MCF 10A (cell line): ENCODE measurements around the gene PTPN3. TPM values are rescaled to one million over a fixed set of nuclear protein-coding genes. Genes with fewer than 3 reads are reported as not detected.

Experiments used
- BruUV-seq: library from RNA; stranded (reverse); fragments of 400-500 nt; replicated peaks from 2 replicates; lab custom pipeline; 2021; lab: Mats Ljungman, UMichigan
- CTCF ChIA-PET: fragments of 300-600 bp; sonication (Branson Sonifier 250); formaldehyde crosslinking; extraction: SDS; loops from one replicate; lab custom pipeline; 2021; ENCODE audit warnings: antibody characterized with exemption, inconsistent platforms; lab: Yijun Ruan, JAX
- POLR2A ChIA-PET: fragments of 300-600, 350-650 bp; sonication (Branson Sonifier 250); formaldehyde crosslinking; extraction: SDS; loops from one replicate; lab custom pipeline; 2020; ENCODE audit warnings: antibody characterized with exemption, inconsistent platforms; lab: Yijun Ruan, JAX
- DNase-seq: peaks from one replicate; pipeline ENCODE4 v3.0.0-alpha.2; 2018; ENCODE audit not compliant: unreplicated experiment
- H3K27ac Mint-ChIP-seq: one replicate; pipeline ENCODE4 v1.8.0; 2022; ENCODE audit warnings: mild to moderate bottlenecking, low read depth, mixed read lengths; ENCODE audit not compliant: unreplicated experiment
- H3K27me3 Mint-ChIP-seq: one replicate; pipeline ENCODE4 v1.8.0; 2022; ENCODE audit warnings: mixed read lengths; ENCODE audit not compliant: insufficient read depth, unreplicated experiment
- H3K36me3 Mint-ChIP-seq: one replicate; pipeline ENCODE4 v1.8.0; 2022; ENCODE audit warnings: mild to moderate bottlenecking, moderate library complexity, mixed read lengths; ENCODE audit not compliant: insufficient read depth, unreplicated experiment
- H3K4me1 Mint-ChIP-seq: one replicate; pipeline ENCODE4 v1.8.0; 2022; ENCODE audit warnings: mixed read lengths; ENCODE audit not compliant: insufficient read depth, unreplicated experiment
- H3K4me3 Mint-ChIP-seq: one replicate; pipeline ENCODE4 v1.8.0; 2022; ENCODE audit warnings: mild to moderate bottlenecking, moderate library complexity, mixed read lengths; ENCODE audit not compliant: unreplicated experiment
- H3K9me3 Mint-ChIP-seq: one replicate; pipeline ENCODE4 v1.8.0; 2022; ENCODE audit warnings: mixed read lengths; ENCODE audit not compliant: unreplicated experiment
- intact Hi-C: fragments of 100-400 bp; cut with micrococcal nuclease; formaldehyde crosslinking; loops from 2 replicates; pipeline ENCODE4 v1.14.1; 2022
- total RNA-seq: library from RNA; stranded (reverse); gene quantifications from 2 replicates; pipeline ENCODE4 v1.2.3, GENCODE V29; 2022
- TF ChIP-seq, protein P1 (sequence below): fragments of 200-600 bp; IDR thresholded peaks from one replicate; pipeline ENCODE4 v1.8.0; 2022; ENCODE audit warnings: antibody characterized with exemption, mild to moderate bottlenecking; ENCODE audit not compliant: unreplicated experiment

The PTPN3 gene
- total RNA-seq, 1 experiment from 2014 or later = 6.9 TPM

DNA sequence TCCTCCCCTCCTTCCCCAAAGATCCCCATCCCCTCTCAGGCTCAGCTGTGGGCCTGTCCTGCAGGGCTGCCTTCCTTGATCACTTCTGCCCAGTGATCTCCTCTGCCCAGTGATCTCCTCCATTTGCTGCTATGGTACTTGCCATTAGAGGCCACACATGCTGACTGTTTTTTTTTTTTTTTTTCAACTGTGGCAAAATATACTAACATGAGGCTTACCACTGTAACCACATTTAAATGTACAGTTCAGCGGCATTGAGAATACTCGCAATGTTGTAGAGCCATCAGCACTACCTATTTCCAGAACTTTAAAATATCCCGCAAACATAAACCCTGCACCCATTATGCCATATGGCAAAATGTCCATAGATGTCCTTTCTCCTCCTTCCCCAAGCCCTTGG lies 115.5 kb downstream of the PTPN3 start:
- no peaks in the 10 kb centered on the region for H3K27me3 Mint-ChIP-seq
- TF ChIP-seq, protein P1, sequence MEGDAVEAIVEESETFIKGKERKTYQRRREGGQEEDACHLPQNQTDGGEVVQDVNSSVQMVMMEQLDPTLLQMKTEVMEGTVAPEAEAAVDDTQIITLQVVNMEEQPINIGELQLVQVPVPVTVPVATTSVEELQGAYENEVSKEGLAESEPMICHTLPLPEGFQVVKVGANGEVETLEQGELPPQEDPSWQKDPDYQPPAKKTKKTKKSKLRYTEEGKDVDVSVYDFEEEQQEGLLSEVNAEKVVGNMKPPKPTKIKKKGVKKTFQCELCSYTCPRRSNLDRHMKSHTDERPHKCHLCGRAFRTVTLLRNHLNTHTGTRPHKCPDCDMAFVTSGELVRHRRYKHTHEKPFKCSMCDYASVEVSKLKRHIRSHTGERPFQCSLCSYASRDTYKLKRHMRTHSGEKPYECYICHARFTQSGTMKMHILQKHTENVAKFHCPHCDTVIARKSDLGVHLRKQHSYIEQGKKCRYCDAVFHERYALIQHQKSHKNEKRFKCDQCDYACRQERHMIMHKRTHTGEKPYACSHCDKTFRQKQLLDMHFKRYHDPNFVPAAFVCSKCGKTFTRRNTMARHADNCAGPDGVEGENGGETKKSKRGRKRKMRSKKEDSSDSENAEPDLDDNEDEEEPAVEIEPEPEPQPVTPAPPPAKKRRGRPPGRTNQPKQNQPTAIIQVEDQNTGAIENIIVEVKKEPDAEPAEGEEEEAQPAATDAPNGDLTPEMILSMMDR = no peak
- ChIA-PET CTCF (no interaction called here), POLR2A (no interaction called here)
- H3K4me1 Mint-ChIP-seq = no peaks in the 10 kb centered on the region
- no peak for DNase-seq
- no TSS peak for BruUV-seq
- H3K27ac Mint-ChIP-seq = no peak overlapping the region
- intact Hi-C loops = no loop called here
- H3K4me3 Mint-ChIP-seq = no peak overlapping the region
- peaks cover 46% of the 10 kb centered on the region for H3K36me3 Mint-ChIP-seq
- no peaks in the 10 kb centered on the region for H3K9me3 Mint-ChIP-seq

DNA sequence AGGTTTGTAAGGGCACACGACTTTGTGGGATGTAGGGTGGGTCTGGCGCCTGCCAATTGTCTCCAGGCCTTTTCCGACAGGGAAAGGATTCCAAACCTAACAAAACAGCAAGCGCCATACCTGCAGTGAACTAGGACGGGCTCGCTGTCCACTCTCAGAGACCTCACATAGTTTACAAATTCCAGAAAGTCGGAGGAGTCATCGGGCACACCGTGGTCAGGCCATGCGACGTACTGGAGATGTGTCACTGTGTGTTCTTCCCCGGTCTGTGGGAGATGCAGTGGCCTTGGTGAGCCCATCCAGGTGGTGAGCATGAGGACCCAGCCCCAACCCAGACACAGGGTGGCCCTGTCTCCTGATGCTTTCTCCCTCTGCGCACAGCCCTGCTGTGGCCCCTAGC lies 115.9 kb downstream of the PTPN3 start:
- no peak overlapping the region for H3K4me3 Mint-ChIP-seq
- no peaks in the 10 kb centered on the region for H3K27me3 Mint-ChIP-seq
- CTCF ChIA-PET = no interaction called here
- no TSS peak for BruUV-seq
- TF ChIP-seq, protein P1 = no peak
- H3K4me1 Mint-ChIP-seq = no peaks in the 10 kb centered on the region
- no peaks in the 10 kb centered on the region for H3K9me3 Mint-ChIP-seq
- H3K27ac Mint-ChIP-seq = no peak overlapping the region
- no peak for DNase-seq
- peaks cover 42% of the 10 kb centered on the region for H3K36me3 Mint-ChIP-seq
- POLR2A ChIA-PET = no interaction called here
- intact Hi-C loops = no loop called here

DNA sequence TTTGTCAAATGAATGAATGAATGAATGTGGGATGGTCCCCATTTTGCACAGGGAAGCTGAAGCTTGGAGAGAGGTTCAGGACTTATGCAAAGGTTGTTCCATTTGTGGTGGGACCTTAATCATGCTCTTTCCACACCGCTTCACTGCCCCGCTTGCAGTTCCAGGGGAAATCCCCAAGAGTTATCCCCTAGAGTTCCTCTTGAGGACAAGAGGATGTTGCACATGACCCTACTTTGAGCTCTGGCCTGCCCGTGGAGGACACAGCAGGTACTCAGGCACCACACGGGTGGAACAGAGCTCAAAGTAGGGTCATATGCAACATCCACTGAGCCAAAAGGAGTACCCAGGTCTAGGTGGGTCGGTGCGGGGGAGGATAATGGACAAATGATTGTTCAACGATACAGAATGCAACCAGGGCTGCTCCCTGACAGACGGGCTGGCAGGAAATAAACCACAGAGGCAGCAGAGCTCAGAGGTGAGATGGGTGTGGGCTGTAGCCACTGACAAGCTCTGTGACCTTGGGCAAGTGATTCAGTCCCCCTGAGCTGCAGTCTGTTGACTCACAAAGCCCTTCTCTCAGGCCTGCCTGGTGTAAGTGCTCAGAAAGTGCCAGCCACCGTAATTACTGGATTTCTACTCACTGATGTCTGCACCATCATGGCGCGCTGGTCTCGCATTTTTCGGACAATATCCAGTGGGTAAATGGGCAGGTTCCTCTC lies 116.9 kb downstream of the PTPN3 start:
- Mint-ChIP-seq H3K27ac (no peak overlapping the region), H3K9me3 (no peaks in the 10 kb centered on the region), H3K4me1 (no peaks in the 10 kb centered on the region), H3K4me3 (no peak overlapping the region), H3K27me3 (no peaks in the 10 kb centered on the region), H3K36me3 (peaks cover 33% of the 10 kb centered on the region)
- no TSS peak for BruUV-seq
- ChIA-PET CTCF (interaction anchor here (0.6 to 1.2 kb wide), 4 partner anchors 8 to 423 kb away, joined by 3 to 5 read pairs (median 3); no protein-coding TSS in a partner anchor), POLR2A (no interaction called here)
- TF ChIP-seq, protein P1 = no peak
- intact Hi-C loops = no loop called here
- DNase-seq = no peak

DNA sequence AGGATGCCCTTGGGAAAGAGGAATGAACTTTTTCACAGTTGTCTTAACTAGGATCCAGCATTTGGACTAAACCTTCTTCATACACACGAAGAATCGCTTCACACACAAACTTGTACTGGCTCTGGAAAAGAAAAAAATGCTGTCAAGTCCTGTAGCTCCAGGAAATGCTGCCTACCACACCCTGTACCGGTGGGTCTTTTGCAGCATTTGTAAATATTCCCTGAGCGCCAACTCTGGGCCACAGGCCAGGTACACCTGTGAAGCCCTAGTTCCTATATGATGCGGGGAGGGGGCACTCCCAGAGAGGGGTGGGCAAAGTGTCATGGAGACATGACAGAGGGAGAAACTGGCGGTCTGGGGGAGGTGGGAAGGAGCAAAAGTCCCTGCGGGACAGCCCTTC lies 118.6 kb downstream of the PTPN3 start:
- BruUV-seq = no TSS peak
- intact Hi-C loops = no loop called here

More for the DNA sequence above, 118.6 kb downstream of the PTPN3 start:
- POLR2A ChIA-PET = no interaction called here
- no peaks in the 10 kb centered on the region for H3K9me3 Mint-ChIP-seq
- H3K27me3 Mint-ChIP-seq = no peaks in the 10 kb centered on the region
- H3K4me1 Mint-ChIP-seq = no peaks in the 10 kb centered on the region
- TF ChIP-seq, protein P1 = no peak
- CTCF ChIA-PET = interaction anchor here (0.6 to 0.7 kb wide), 2 partner anchors 15 to 21 kb away, joined by 3 read pairs; no protein-coding TSS in a partner anchor
- H3K4me3 Mint-ChIP-seq = no peak overlapping the region
- H3K27ac Mint-ChIP-seq = no peak overlapping the region
- peaks cover 20% of the 10 kb centered on the region for H3K36me3 Mint-ChIP-seq
- DNase-seq = no peak
